22Rv1 (cell line): ENCODE results near the gene PAGE2.

Source experiments
- ZFX ChIP-seq: fragments of 450-650 bp; IDR thresholded peaks from 2 replicates; pipeline ENCODE4 v1.6.1; 2017; ENCODE audit warnings: antibody characterized with exemption, borderline replicate concordance
- TF ChIP-seq, protein P1 (sequence below): fragments of 450-650 bp; IDR thresholded peaks from 2 replicates; pipeline ENCODE4 v1.5.1; 2017; ENCODE audit warnings: mild to moderate bottlenecking

DNA sequence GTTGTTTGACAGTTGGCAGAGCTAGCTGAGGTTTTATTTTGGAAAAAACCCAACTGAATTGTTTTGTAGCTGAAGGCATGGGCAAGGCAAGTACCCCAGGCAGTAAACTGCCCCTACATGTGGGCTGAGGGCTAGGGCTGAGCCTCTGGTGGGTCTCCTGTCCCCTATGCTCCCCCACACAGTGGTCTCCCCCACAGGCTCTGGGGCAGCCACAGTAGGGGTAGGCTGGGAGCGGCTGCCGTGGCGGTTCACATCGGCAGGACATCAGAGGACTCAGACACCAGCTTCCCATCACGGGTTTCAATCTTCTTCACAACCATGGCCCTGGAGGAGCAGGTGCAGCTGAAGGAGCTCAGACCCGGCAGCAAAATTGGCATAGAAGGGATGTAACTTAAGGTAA lies 47.3 kb upstream of the PAGE2 start:
- TF ChIP-seq, protein P1, sequence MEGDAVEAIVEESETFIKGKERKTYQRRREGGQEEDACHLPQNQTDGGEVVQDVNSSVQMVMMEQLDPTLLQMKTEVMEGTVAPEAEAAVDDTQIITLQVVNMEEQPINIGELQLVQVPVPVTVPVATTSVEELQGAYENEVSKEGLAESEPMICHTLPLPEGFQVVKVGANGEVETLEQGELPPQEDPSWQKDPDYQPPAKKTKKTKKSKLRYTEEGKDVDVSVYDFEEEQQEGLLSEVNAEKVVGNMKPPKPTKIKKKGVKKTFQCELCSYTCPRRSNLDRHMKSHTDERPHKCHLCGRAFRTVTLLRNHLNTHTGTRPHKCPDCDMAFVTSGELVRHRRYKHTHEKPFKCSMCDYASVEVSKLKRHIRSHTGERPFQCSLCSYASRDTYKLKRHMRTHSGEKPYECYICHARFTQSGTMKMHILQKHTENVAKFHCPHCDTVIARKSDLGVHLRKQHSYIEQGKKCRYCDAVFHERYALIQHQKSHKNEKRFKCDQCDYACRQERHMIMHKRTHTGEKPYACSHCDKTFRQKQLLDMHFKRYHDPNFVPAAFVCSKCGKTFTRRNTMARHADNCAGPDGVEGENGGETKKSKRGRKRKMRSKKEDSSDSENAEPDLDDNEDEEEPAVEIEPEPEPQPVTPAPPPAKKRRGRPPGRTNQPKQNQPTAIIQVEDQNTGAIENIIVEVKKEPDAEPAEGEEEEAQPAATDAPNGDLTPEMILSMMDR = no peak
- TF ChIP-seq ZFX = no peak
